SK-N-SH (cell line): ENCODE measurements around the gene GAS6.

Experiments
- RAD21 ChIP-seq: IDR thresholded peaks from 2 replicates; pipeline ENCODE4 v1.6.1; 2012; ENCODE audit warnings: mild to moderate bottlenecking, low read length
- YY1 ChIP-seq: IDR thresholded peaks from 2 replicates; pipeline ENCODE4 v1.4.0; 2012; ENCODE audit warnings: low read depth, mild to moderate bottlenecking

- TF ChIP-seq RAD21 (no peak), YY1 (no peak)
Measured at GRCh38 chr13:113880651-113881611, 17.1 kb upstream of the GAS6 start.
